Smooth muscle cell of the brain vasculature (primary cell): ENCODE results near the gene TMOD1.
"Not testable (repeated sequence)": the region's sequence is repeated elsewhere in the genome, so short reads cannot be mapped to it uniquely, and the experiment has no call there.

Source experiments
- DNase-seq: peaks from one replicate; pipeline ENCODE4 v3.0.0-alpha.2; 2012; ENCODE audit warnings: low read depth, low spot score

The TMOD1 gene

GRCh38 chr9:97594381-97594921 lies 93.0 kb downstream of the TMOD1 start:
- DNase-seq: no peak

DNA sequence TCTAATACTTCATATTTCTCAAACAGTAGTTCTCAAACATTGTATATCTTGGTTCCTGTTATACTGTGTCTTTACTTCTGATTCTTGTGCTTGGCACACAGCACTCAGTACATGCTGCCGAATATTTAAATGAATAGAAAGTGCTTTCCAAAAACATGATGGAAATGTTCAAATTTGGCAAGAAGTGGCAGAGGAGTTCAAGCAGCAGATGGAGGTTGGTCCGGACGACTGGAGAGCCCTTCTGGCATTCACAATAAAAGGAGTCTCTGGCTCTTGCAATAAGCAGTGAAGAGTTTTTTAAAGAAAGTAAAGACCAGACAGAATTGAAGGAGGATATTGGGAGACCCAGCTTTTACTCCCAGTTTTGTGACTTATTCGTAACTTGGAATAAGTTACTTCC lies 95.4 kb downstream of the TMOD1 start:
- no peak for DNase-seq

DNA sequence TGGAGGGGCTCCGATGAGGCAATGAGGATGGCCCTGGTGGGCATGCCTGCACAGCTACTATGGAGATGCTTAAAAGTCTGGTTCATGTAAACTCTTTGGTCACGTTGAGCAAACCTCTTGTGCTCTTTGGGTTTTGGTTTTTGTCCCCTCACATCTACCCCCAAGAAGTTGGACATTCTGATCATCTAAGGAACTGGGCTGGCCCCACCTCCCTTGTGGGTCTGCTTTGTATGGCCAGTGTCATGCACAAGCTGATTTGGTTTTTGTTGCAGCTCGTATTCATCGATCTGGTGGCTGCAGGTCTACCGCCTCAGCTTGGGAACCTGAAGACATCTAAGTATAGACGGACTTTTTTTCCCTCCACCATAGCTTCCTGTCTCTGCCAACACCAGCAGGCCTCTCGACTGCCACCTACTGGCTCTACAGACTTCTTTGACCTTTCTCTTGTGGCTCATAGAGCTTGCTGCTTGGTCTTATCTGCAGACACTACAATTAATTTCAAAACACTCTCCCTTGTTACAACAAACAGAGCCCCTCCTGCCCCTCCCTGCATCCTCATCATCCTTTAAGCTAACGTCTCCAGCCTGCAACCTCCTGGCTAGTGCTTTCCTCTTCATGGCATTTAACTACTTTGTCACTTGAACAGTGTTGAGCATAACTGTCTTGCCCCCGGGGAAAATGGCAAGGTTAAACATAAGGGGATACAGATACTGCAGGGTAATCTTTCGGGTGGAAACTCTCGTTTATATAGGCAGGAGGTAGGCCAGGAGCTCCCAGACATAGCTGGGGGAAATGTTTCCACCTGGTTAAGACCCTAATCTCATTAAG lies 97.2 kb downstream of the TMOD1 start:
- peak; percentile 60 for DNase-seq

DNA sequence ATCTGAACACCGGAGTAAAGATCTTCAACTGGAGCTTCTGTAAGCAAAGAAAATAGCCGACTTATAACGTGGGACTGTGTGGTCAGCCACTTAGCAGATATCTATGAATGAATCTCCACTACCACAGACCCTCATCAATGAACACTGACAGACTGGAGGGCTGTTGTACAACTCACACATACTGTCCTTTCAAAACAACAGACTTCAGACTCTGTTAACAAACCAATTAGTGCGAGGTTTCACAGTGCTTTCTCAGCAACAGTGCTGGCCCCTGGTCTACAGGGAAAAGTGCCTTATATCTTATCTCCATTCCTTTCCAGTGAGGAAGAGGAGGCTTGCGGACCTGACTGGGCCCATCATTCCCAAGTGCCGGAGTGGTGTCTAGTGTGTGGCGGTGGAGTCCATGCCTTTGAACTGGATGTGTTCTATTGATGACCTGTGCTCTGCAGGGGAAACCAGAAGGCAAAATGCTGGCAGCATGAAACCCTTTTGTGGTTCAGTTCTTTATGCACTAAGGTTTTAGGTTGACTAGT lies 97.9 kb downstream of the TMOD1 start:
- no peak for DNase-seq

- no peak for DNase-seq
Measured at GRCh38 chr9:97600531-97601227, 99.2 kb downstream of the TMOD1 start.

DNA sequence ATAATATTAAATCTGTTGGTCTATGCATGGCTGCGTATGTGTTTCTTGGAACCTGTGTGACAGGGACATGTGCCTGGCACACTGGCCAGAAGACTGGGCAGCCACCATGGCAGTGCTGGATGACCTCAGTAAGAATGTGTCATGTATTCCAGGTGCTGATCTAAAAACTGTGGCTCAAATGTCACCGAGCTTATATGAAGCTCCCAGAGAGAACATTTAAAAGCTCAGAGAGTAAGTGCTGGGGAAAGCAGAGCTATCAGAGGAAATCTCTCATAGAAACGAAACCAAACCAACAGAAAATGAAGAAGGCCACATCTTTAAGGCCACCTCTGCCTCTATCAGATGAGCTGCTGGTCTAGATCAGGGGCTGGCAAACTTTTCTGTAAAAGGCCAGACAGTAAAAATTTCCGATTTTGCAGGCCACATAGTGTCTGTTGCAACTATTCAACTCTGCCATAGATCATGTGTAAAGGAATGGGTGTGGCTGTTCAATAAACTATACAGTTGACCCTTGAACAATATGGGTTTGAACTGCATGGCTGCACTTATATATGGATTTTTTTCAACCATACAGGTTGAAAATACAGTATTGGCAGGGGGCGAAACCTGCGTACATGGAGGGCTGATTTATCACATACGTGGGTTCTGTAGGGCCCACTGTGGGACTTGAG lies 99.9 kb downstream of the TMOD1 start:
- no peak for DNase-seq

- DNase-seq: no peak
Measured at GRCh38 chr9:97602430-97602829, 101.0 kb downstream of the TMOD1 start.

DNA sequence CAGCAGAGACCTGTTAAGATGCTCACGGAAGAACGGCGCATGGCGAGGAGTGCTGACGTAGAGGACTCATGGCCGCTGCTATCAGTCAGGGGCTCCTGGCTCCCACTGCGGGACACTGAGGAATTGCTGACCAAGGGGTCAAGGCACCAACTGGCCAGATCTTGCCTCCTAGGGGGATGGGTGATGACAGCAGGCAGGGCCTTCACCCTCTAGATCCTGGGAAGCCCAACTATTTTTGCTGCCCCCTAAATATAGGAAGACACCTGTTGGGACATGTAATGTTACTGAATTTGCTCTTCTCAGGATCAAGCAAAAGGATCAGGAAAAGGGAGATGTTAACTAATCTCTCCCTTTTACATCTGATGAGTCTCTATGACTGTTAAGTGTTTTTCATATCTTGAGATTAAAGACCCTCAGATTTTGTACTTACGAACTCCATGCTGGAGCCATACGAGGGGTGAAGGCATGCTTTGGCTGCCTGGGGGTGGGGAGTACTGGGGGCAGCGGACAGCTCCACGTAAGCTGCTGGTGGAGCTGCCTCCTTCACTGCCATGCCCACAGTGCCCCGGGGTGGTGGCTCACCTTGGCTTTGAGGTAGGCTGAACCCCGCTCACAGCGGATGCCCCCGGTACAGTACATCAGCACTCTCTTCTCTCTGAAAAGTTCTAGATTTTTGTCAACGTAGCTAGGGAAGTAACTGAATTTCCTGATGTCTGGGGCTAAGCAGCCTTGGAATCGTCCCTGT lies 103.6 kb downstream of the TMOD1 start:
- DNase-seq: no peak

- DNase-seq: peak; percentile 18
Measured at GRCh38 chr9:97615439-97616072, 114.1 kb downstream of the TMOD1 start.

GRCh38 chr9:97617939-97618416 lies 116.5 kb downstream of the TMOD1 start:
- no peak for DNase-seq

- DNase-seq: not testable (repeated sequence)
Measured at GRCh38 chr9:97620063-97620462, 118.6 kb downstream of the TMOD1 start.

DNA sequence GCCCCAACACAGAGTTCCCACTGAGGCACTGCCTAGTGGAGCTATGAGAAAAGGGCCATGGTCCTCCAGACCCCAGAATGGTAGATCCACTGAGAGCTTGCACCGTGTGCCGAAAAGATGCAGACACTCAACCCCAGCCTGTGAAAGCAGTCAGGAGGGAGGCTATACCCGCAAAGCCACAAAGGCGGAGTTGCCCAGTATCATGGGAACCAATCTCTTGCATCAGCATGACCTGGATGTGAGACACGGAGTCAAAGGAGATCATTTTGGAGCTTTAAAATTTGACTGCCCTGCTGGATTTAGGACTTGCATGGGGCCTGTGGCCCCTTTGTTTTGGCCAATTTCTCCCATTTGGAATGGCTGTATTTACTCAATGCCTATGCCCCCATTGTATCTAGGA lies 121.0 kb downstream of the TMOD1 start:
- DNase-seq: not testable (repeated sequence)

- no peak for DNase-seq
Measured at GRCh38 chr9:97623946-97624345, 122.5 kb downstream of the TMOD1 start.

DNA sequence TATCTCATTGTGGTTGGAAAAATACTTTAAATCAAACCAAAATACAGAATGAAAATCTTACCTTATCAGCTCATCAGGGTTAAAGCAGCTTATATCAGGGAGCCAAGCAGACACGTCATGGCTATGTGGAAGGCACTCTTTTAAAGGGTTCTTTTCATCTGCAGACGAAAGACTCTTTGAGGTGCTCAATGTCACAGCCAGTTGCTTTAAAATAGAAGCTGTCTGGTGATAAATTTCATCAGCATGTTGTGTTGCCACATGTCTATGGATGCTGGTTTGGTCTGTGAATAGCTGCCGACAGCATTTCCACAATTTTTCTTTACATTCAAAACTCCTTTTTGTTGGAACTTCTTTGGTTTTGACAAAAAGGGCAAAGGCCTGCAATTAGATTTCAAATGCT lies 124.2 kb downstream of the TMOD1 start:
- DNase-seq: no peak

GRCh38 chr9:97627624-97628023 lies 126.2 kb downstream of the TMOD1 start:
- DNase-seq: no peak

GRCh38 chr9:97628668-97629067 lies 127.2 kb downstream of the TMOD1 start:
- no peak for DNase-seq

DNA sequence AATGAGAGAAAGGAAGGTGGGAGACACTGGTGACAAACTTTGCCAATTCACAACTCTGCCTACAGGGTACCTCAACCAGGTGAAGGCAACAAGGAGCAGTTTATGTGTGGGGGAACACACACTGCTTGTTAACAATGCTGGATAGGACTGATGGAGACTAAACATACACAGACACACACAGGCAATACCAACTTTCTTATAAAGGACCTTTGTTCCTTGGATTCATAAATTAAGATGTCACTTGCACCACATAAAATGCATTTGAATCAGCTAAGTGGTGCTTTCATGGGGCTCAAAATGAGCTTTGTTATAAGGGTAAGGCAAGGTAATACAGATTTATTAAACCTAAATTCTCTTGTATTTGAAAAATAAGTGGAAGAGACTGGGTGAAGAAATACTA lies 127.7 kb downstream of the TMOD1 start:
- DNase-seq: no peak

DNA sequence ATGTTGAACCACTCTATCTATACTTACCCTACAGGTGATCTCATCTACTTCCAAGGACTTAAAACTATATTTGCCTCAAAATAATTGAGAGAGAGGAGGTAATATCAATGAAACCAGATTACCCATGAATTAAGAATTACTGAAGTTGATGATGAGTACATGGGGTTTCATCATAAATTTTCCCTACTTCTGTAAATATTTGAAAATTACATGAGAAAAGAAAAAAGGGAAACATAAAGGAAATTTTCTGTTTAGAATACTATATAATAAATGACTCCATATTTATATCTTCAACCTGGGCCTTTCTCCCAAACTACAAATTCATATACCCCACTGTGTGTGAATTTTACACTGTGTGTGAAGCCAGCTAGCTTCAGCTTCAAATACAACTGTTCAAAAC lies 129.1 kb downstream of the TMOD1 start:
- DNase-seq: no peak

- DNase-seq: no peak
Measured at GRCh38 chr9:97632248-97632984, 130.9 kb downstream of the TMOD1 start.
